ENCODE results near the gene NAT10.
"Not testable (repeated sequence)": the region's sequence is repeated elsewhere in the genome, so short reads cannot be mapped to it uniquely, and the experiment has no call there.

NAT10 gene

GRCh38 chr11:34175284-34176019 lies 70.0 kb downstream of the NAT10 start:
- peak; percentile 94 for FAIRE-seq
- no peak for TF ChIP-seq POLR2A (IDR thresholded peaks at IDR 0.05; ENCODE audit: low read depth, low read length)
- no peak for TF ChIP-seq POLR2AphosphoS5 (IDR thresholded peaks at IDR 0.05; ENCODE audit: low read depth, low read length)
- no peak for DNase-seq (ENCODE audit: insufficient read length)

GRCh38 chr11:34176751-34177209 lies 71.4 kb downstream of the NAT10 start:
- no peak for FAIRE-seq
- TF ChIP-seq POLR2A (IDR thresholded peaks at IDR 0.05; ENCODE audit: low read depth, low read length) (no peak), TAF1 (IDR thresholded peaks at IDR 0.05; ENCODE audit: borderline replicate concordance, low read depth, low read length) (no peak), POLR2AphosphoS5 (IDR thresholded peaks at IDR 0.05; ENCODE audit: low read depth, low read length) (no peak)
- no peak for DNase-seq (ENCODE audit: insufficient read length)

DNA sequence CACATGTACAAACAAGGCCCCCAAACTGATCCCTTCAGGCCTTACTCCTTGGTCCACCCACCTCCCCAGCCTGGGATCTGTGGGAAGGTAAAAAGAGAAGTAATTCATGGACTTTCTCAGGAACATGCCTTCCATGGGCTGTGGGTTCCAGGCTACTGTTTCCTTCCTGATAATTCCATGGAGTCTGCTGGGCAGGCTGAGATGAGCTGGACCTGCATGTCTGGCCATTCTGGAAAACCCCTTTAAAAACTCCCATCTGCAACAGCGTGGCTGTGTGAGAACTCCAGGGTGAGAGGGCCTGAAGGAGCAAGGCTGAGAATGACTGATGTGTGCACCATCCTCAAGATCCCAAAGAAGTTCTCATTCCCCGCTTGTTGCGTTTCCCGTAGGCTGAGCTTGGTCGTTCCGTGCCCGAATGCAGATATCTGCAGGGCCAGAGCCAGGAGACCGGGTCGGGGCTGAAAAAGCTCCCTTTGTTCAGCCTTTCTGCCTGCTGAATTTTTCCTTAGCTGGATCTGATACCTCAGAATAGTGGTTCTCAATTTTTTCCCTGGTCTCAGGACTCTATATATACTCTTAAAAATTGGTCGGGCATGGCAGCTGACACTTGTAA lies 72.9 kb downstream of the NAT10 start:
- TF ChIP-seq POLR2A (IDR thresholded peaks at IDR 0.05; ENCODE audit: low read depth, low read length): no peak
- no peak for TF ChIP-seq POLR2AphosphoS5 (IDR thresholded peaks at IDR 0.05; ENCODE audit: low read depth, low read length)
- no peak for TF ChIP-seq TAF1 (IDR thresholded peaks at IDR 0.05; ENCODE audit: borderline replicate concordance, low read depth, low read length)
- FAIRE-seq: peak; percentile 86
- no peak for DNase-seq (ENCODE audit: insufficient read length)

DNA sequence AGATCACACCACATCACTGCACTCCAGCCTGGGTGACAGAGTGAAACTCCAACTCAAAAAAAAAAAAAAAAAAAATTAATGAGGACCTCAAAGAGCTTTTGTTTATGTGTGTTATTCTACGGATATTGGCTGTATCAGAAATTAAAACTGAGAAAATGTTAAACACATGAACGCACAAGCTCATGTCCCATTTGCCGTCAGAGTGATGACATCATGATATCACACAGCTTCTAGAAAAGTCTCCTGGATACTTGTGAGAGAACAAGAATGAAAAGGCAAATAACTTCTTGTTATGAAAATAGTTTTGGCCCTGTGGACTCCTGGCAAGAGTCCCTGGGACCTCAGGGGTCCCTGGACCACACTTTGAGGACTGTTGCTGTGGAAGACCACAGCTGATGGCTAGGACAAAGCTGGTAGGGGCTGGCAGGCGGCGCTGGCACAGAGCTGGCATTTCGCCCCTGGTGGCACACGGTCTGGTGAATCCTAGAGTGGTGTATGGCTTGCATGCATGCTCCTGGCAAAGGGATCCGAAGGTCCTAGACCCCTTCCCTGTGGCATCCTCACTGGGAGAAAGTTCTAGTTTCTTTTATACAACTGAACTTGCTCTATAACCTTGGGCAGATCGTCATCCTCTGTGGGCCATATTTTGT lies 73.7 kb downstream of the NAT10 start:
- FAIRE-seq: peak; percentile 9
- no peak for TF ChIP-seq POLR2AphosphoS5 (IDR thresholded peaks at IDR 0.05; ENCODE audit: low read depth, low read length)
- TF ChIP-seq TAF1 (IDR thresholded peaks at IDR 0.05; ENCODE audit: borderline replicate concordance, low read depth, low read length): no peak
- TF ChIP-seq POLR2A (IDR thresholded peaks at IDR 0.05; ENCODE audit: low read depth, low read length): no peak

DNA sequence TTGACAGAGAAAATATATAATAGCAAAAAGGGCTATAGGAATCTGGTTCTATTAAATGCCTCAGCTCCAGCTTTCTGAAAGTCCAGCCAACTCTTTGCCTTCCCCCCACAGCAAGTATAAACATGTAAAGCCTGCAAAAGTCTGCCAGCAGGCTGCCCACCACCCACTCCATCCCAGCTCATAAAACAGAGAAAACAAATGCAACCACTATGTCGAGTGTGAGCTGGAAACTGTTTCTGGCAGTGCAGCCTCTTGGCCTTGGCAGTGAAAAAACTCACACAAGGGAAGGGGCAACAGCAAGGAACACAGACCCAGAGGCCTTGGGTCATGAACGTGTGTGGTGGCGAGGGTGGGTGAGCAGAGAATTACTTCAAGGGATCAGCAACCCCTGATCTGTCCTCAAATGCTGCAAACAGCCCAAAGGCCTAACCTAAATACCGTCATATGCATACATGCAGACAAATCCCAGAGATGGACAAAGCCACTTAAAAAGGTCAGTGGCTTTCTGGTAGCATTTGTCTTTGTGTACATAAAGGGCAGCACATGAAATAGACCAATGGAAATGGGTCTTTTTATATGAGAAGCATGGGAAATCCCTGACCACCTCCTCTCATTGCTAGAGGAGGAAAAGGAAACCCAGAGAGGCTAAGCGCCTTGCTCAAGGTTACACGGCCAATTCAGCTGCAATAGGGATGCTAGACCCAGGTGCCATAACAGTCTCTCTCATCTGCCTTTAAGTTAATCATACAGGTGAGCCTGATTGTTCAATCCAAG lies 74.8 kb downstream of the NAT10 start:
- DNase-seq (ENCODE audit: insufficient read length): no peak
- TF ChIP-seq POLR2AphosphoS5 (IDR thresholded peaks at IDR 0.05; ENCODE audit: low read depth, low read length) (no peak), POLR2A (IDR thresholded peaks at IDR 0.05; ENCODE audit: low read depth, low read length) (no peak), TAF1 (IDR thresholded peaks at IDR 0.05; ENCODE audit: borderline replicate concordance, low read depth, low read length) (no peak)
- peak; percentile 54 for FAIRE-seq

More for the DNA sequence above, 73.7 kb downstream of the NAT10 start:
- no peak for DNase-seq (ENCODE audit: insufficient read length)

DNA sequence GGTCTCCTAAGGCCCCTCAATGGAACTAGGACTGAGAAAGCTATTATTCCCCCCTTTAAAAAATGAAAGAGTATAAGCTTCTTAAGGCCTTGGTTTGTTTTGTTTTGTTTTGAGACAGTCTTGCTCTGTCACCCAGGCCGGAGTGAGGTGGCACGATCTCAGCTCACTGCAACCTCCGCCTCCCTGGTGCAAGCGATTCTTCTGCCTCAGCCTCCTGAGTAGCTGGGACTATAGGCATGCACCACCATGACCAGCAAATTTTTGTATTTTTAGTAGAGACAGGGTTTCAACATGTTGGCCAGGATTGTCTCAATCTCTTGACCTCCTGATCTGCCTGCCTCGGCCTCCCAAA lies 75.4 kb downstream of the NAT10 start:
- FAIRE-seq; DNase-seq (ENCODE audit: insufficient read length): not testable (repeated sequence)

DNA sequence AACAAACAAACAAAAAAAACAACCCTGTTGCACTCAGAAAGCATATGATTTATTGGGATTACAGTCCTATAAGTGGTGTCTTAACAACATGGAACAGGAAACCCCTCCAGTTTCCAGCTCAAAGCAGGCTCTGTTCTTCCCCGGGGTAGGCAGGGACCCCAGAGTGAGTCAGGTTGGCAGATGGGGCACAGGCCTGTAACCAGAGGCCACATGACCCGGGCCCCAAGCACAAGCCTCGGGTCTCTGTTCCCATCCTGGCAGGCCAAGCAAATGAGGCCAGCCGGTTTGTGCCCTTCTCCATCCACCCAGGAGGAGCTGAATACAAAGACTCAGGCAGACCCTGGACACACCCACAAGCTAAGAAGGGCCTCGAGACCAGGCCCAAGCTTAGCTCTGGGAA lies 75.8 kb downstream of the NAT10 start:
- DNase-seq (ENCODE audit: insufficient read length): no peak
- peak; percentile 5 for FAIRE-seq
- TF ChIP-seq POLR2A (IDR thresholded peaks at IDR 0.05; ENCODE audit: low read depth, low read length): no peak
- no peak for TF ChIP-seq POLR2AphosphoS5 (IDR thresholded peaks at IDR 0.05; ENCODE audit: low read depth, low read length)
- TF ChIP-seq TAF1 (IDR thresholded peaks at IDR 0.05; ENCODE audit: borderline replicate concordance, low read depth, low read length): no peak

GRCh38 chr11:34181856-34182405 lies 76.5 kb downstream of the NAT10 start:
- DNase-seq (ENCODE audit: insufficient read length) (no peak), FAIRE-seq (no peak)
- TF ChIP-seq POLR2A (IDR thresholded peaks at IDR 0.05; ENCODE audit: low read depth, low read length): no peak
- TF ChIP-seq TAF1 (IDR thresholded peaks at IDR 0.05; ENCODE audit: borderline replicate concordance, low read depth, low read length): no peak
- no peak for TF ChIP-seq POLR2AphosphoS5 (IDR thresholded peaks at IDR 0.05; ENCODE audit: low read depth, low read length)

DNA sequence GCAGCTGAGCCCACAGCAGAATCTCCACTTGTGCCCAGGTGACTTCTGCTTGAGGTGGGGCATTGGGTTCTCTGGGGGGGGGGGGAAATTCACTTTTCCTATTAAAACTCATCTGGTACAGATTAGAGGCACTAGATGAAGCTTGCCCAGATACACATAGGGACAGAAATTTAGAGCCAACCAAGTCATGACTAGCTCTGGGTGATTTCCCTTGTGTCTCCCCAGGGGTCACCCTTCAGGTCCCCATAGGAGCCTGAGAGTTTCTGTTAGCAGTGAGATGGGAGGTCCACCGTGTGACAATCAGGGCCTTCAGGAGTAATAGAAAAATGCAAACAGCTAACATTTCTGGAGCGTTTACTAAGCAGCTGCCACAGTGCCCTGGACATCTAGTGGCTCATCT lies 77.0 kb downstream of the NAT10 start:
- TF ChIP-seq POLR2A (IDR thresholded peaks at IDR 0.05; ENCODE audit: low read depth, low read length) (no peak), TAF1 (IDR thresholded peaks at IDR 0.05; ENCODE audit: borderline replicate concordance, low read depth, low read length) (no peak), POLR2AphosphoS5 (IDR thresholded peaks at IDR 0.05; ENCODE audit: low read depth, low read length) (no peak)
- FAIRE-seq (peak; percentile 51), DNase-seq (ENCODE audit: insufficient read length) (no peak)

DNA sequence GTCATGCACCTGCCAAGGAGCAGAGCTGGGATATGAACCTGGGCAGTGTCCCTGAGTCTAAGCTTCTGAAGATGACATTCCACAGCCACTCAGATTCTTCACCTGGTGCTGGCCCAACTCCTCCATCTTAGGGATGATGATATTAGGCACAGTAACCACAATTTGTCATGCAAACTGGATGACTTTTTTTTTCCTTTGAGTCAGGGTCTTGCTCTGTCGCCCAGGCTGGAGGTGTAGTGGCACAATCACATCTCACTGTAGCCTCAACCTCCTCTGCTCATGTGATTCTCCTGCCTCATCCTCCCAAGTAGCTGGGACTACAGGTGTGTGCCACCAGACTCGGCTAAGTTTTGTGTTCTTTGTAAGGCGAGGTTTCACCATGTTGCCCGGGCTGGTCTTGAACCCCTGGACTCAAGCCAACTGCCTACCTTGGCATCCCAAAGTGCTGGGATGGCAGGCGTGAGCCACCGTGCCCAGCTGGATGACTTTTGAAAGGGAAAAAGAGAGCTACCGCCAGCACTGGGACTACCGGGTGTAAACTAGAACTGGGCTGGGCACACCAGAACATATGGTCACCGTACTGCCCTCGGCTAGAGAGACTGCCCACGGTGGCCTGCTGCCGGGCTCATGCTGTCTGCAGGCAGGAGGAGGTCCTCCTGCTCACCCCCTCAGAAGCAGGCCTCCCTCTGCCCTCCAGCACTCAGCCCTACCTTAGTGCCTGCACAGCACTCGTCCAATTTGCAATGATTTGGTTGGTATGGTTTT lies 77.7 kb downstream of the NAT10 start:
- TF ChIP-seq TAF1 (IDR thresholded peaks at IDR 0.05; ENCODE audit: borderline replicate concordance, low read depth, low read length): no peak
- no peak for TF ChIP-seq POLR2AphosphoS5 (IDR thresholded peaks at IDR 0.05; ENCODE audit: low read depth, low read length)
- no peak for TF ChIP-seq POLR2A (IDR thresholded peaks at IDR 0.05; ENCODE audit: low read depth, low read length)
- FAIRE-seq (peak; percentile 77), DNase-seq (ENCODE audit: insufficient read length) (no peak)

Measured in GM12892 (cell line).